ENCODE results near the gene SLC35E4. TPM values are rescaled to one million over a fixed set of nuclear protein-coding genes. Genes with fewer than 3 reads are reported as not detected.

Gene SLC35E4
- total RNA-seq, 1 experiment from 2014 or later = 2.9 TPM

- Mint-ChIP-seq H3K36me3 (ENCODE audit: insufficient read depth, unreplicated experiment) (no peaks in the 10 kb centered on the region), H3K27ac (ENCODE audit: low read depth, unreplicated experiment) (peak within 1 kb of the TSS; percentile 58), H3K9me3 (ENCODE audit: unreplicated experiment) (no peaks in the 10 kb centered on the region), H3K4me3 (ENCODE audit: unreplicated experiment) (peak within 1 kb of the TSS; percentile 80), H3K27me3 (ENCODE audit: insufficient read depth, unreplicated experiment) (no peaks in the 10 kb centered on the region), H3K4me1 (ENCODE audit: insufficient read depth, unreplicated experiment) (peaks cover 9% of the 10 kb centered on the region)
- no peak for TF ChIP-seq CTCF (IDR thresholded peaks at IDR 0.05; ENCODE audit: unreplicated experiment)
- intact Hi-C loops (cut with micrococcal nuclease) = no loop called here
- CTCF ChIA-PET = interaction anchor here (0.5 to 2.8 kb wide), 12 partner anchors 8 to 367 kb away, joined by 3 to 11 read pairs (median 4); no protein-coding TSS in a partner anchor
- no TSS peak for BruUV-seq (replicated peaks)
- POLR2A ChIA-PET = interaction anchor here (0.6 to 5.3 kb wide), 6 partner anchors 11 to 1076 kb away, joined by 3 to 30 read pairs (median 3); partner anchors contain the start of gene PES1
- peak; percentile 35 for DNase-seq (ENCODE audit: unreplicated experiment)
Observed at GRCh38 chr22:30606455-30607299, 28.9 kb upstream of the SLC35E4 start, which contains the start of gene TCN2. Gene TCN2 (plus strand): TSS chr22:30607174. CDS start chr22:30607332, 158 bp downstream.

DNA sequence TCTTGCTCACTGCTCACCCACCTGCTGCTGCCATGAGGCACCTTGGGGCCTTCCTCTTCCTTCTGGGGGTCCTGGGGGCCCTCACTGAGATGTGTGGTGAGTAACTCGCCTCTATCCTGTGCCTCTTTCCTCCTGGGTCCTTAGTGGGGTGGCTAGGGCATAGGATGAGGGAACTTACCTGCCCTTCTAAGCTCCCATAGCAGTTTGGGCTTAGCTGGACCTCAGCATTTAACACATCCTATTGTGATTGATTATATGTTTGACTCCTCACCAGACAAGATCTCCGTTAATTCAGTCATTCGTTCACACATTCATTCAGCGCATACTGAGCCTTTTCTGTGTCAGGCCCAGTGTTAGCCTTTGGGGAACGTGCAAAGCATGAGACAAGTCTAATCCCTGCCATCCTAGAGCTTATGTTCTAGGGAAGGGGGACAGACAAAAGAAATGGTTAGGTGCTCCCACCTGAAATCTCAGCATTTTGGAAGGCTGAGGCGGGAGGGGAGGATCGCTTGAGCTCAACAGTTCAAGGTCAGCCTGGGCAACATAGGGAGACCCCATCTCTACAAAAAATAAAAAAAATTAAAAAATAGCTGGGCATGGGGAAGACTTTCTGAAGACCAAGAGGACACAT, 28.2 kb upstream of the SLC35E4 start:
- H3K4me1 Mint-ChIP-seq (ENCODE audit: insufficient read depth, unreplicated experiment) = peaks cover 9% of the 10 kb centered on the region

GRCh38 chr22:30607939-30608338, 27.6 kb upstream of the SLC35E4 start:
- no peak for DNase-seq (ENCODE audit: unreplicated experiment)
- ChIA-PET CTCF (interaction anchor here (0.6 to 2.8 kb wide), 8 partner anchors 11 to 162 kb away, joined by 3 to 11 read pairs (median 4); partner anchors contain the start of gene SLC35E4), POLR2A (interaction anchor here (5.3 kb wide), 1 partner anchor 16 kb away, joined by 30 read pairs; the partner anchor contains the start of gene PES1)
- Mint-ChIP-seq H3K4me1 (ENCODE audit: insufficient read depth, unreplicated experiment) (peaks cover 9% of the 10 kb centered on the region), H3K27me3 (ENCODE audit: insufficient read depth, unreplicated experiment) (no peaks in the 10 kb centered on the region), H3K9me3 (ENCODE audit: unreplicated experiment) (no peaks in the 10 kb centered on the region), H3K27ac (ENCODE audit: low read depth, unreplicated experiment) (no peak overlapping the region), H3K4me3 (ENCODE audit: unreplicated experiment) (no peak overlapping the region), H3K36me3 (ENCODE audit: insufficient read depth, unreplicated experiment) (no peaks in the 10 kb centered on the region)
- no TSS peak for BruUV-seq (replicated peaks)
- TF ChIP-seq CTCF (IDR thresholded peaks at IDR 0.05; ENCODE audit: unreplicated experiment) = no peak
- intact Hi-C loops (cut with micrococcal nuclease) = no loop called here

More for the DNA sequence above, 28.2 kb upstream of the SLC35E4 start:
- no peaks in the 10 kb centered on the region for H3K27me3 Mint-ChIP-seq (ENCODE audit: insufficient read depth, unreplicated experiment)
- H3K9me3 Mint-ChIP-seq (ENCODE audit: unreplicated experiment) = no peaks in the 10 kb centered on the region
- no peak for TF ChIP-seq CTCF (IDR thresholded peaks at IDR 0.05; ENCODE audit: unreplicated experiment)
- peak overlapping the region; percentile 80 for H3K4me3 Mint-ChIP-seq (ENCODE audit: unreplicated experiment)
- H3K27ac Mint-ChIP-seq (ENCODE audit: low read depth, unreplicated experiment) = peak overlapping the region; percentile 58
- no peaks in the 10 kb centered on the region for H3K36me3 Mint-ChIP-seq (ENCODE audit: insufficient read depth, unreplicated experiment)
- intact Hi-C loops (cut with micrococcal nuclease) = no loop called here
- ChIA-PET POLR2A (interaction anchor here (0.6 to 5.3 kb wide), 3 partner anchors 15 to 1076 kb away, joined by 3 to 30 read pairs (median 4); partner anchors contain the start of gene PES1), CTCF (interaction anchor here (0.6 to 2.8 kb wide), 6 partner anchors 19 to 161 kb away, joined by 3 to 11 read pairs (median 4); no protein-coding TSS in a partner anchor)
- DNase-seq (ENCODE audit: unreplicated experiment) = no peak
- no TSS peak for BruUV-seq (replicated peaks)
